SU-DHL-6 (cell line): ENCODE measurements around the gene GLYATL3.

ENCODE experiments used
- EZH2phosphoT487 ChIP-seq: fragments of 200-600 bp; sonication (generic), shearing (Covaris generic); conservative IDR thresholded peaks from 2 replicates; pipeline ENCODE4 v1.6.1; 2018; ENCODE audit warnings: mild to moderate bottlenecking, antibody characterized with exemption, low read length, moderate library complexity, mixed read lengths
- TF ChIP-seq, protein P1 (sequence below): fragments of 200-600 bp; sonication (generic); IDR thresholded peaks from one replicate; pipeline ENCODE4 v1.5.1; 2017; ENCODE audit warnings: antibody characterized with exemption, mild to moderate bottlenecking, low read length, moderate library complexity; ENCODE audit not compliant: insufficient read depth, poor library complexity, severe bottlenecking

DNA sequence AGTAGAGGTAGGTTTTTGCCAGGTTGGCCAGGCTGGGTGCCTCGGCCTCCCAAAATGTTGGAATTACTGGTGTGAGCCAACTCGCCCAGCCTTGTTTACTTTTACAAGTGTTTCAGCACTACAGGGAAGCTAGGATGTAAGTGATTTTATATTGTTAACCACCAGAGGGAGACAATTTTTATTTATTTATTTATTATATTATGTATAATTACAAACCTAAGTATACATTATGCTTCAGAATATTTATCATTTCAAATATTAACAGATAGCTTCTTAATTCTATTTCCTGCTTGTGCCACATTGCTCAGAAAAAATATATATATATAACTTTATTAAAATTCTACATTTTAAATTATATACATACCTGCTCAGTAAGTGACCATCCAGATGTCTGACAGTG lies 46.5 kb upstream of the GLYATL3 start:
- TF ChIP-seq, protein P1, sequence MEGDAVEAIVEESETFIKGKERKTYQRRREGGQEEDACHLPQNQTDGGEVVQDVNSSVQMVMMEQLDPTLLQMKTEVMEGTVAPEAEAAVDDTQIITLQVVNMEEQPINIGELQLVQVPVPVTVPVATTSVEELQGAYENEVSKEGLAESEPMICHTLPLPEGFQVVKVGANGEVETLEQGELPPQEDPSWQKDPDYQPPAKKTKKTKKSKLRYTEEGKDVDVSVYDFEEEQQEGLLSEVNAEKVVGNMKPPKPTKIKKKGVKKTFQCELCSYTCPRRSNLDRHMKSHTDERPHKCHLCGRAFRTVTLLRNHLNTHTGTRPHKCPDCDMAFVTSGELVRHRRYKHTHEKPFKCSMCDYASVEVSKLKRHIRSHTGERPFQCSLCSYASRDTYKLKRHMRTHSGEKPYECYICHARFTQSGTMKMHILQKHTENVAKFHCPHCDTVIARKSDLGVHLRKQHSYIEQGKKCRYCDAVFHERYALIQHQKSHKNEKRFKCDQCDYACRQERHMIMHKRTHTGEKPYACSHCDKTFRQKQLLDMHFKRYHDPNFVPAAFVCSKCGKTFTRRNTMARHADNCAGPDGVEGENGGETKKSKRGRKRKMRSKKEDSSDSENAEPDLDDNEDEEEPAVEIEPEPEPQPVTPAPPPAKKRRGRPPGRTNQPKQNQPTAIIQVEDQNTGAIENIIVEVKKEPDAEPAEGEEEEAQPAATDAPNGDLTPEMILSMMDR = peak; percentile 51
- TF ChIP-seq EZH2phosphoT487 = no peak
